A549 (cell line): ENCODE results near the gene ACO2. TPM values are rescaled to one million over a fixed set of nuclear protein-coding genes. Genes with fewer than 3 reads are reported as not detected.

Experiments
- ATAC-seq, 2 experiments: fragments of 200-7000 bp in 1 of 2; fragments of >200 bp in 1 of 2; cut with Nextera tagmentation in 1 of 2; cut with Tn5 transposase in 1 of 2; 3 replicates each; pipeline versions ENCODE4 v1.8.0 to v1.9.1; 2018 to 2020; ENCODE audit warnings: mild to moderate bottlenecking in 1 of 2, moderate library complexity in 1 of 2
- CTCF ChIA-PET: fragments of 300-600 bp; sonication (Branson Sonifier 250); formaldehyde crosslinking; extraction: SDS; loops from one replicate; lab custom pipeline; 2021; ENCODE audit warnings: antibody characterized with exemption, inconsistent platforms; lab: Yijun Ruan, JAX
- POLR2A ChIA-PET: fragments of 350-600 bp; formaldehyde crosslinking; extraction: SDS; loops from one replicate; lab custom pipeline; 2021; ENCODE audit warnings: antibody characterized with exemption, inconsistent platforms; lab: Yijun Ruan, JAX
- DNase-seq, 2 experiments: peaks; one replicate each; pipeline versions ENCODE4 v3.0.0 to v3.0.0-alpha.2; 2011 to 2016; ENCODE audit warnings: low read depth in 1 of 2, low spot score in 1 of 2
- FAIRE-seq: peaks from 2 replicates; lab custom pipeline; 2011; peaks lifted over from hg19 to GRCh38; lab: Jason Lieb, UNC
- H3K27ac ChIP-seq, 2 experiments: fragments of >200 bp; sonication (Bioruptor Twin); formaldehyde crosslinking; 3 replicates each; pipeline ENCODE4 v1.5.1; 2016 to 2017
- H3K4me1 ChIP-seq: fragments of >200 bp; sonication (Bioruptor Twin); formaldehyde crosslinking; 3 replicates; pipeline ENCODE4 v1.6.1; 2016
- H3K4me2 ChIP-seq: fragments of >200 bp; sonication (Bioruptor Twin); formaldehyde crosslinking; 3 replicates; pipeline ENCODE4 v1.6.1; 2016
- H3K4me3 ChIP-seq: fragments of >200 bp; sonication (Bioruptor Twin); formaldehyde crosslinking; 3 replicates; pipeline ENCODE4 v1.5.1; 2016
- H3K9me3 ChIP-seq: fragments of >200 bp; sonication (Bioruptor Twin); formaldehyde crosslinking; 3 replicates; pipeline ENCODE4 v1.6.1; 2016
- BHLHE40 ChIP-seq: IDR thresholded peaks from 2 replicates; pipeline ENCODE4 v1.6.1; 2012; ENCODE audit warnings: low read depth, low read length, inconsistent platforms
- CBX8 ChIP-seq: fragments of 200-600 bp; sonication (generic); IDR thresholded peaks from 2 replicates; pipeline ENCODE4 v1.6.1; 2016
- CEBPB ChIP-seq, 2 experiments: fragments of >200 bp in 1 of 2; sonication (Bioruptor Twin) in 1 of 2; formaldehyde crosslinking in 1 of 2; IDR thresholded peaks; 2 replicates each; pipeline ENCODE4 v1.6.1; 2012 to 2016
- CHD2 ChIP-seq: fragments of 150-350 bp; IDR thresholded peaks from 2 replicates; pipeline ENCODE4 v1.6.1; 2014; ENCODE audit warnings: low read length; ENCODE audit not compliant: partially characterized antibody
- CHD4 ChIP-seq: fragments of 200-600 bp; sonication (generic); IDR thresholded peaks from 2 replicates; pipeline ENCODE4 v1.6.1; 2016; ENCODE audit warnings: antibody characterized with exemption, mild to moderate bottlenecking, borderline replicate concordance
- ELK1 ChIP-seq: fragments of 150-350 bp; IDR thresholded peaks from 2 replicates; pipeline ENCODE4 v1.6.1; 2014; ENCODE audit warnings: low read depth, mild to moderate bottlenecking, low read length
- FOSL2 ChIP-seq, 2 experiments: fragments of 450-650 bp in 1 of 2; fragments of >200 bp in 1 of 2; sonication (Bioruptor Twin) in 1 of 2; formaldehyde crosslinking; IDR thresholded peaks; 2 replicates each; pipeline versions ENCODE4 v1.5.0 to v1.6.1; 2016 to 2020; ENCODE audit warnings: mild to moderate bottlenecking in 1 of 2, moderate library complexity in 1 of 2
- GATA3 ChIP-seq: IDR thresholded peaks from 2 replicates; pipeline ENCODE4 v1.6.1; 2012; ENCODE audit warnings: borderline replicate concordance
- HDAC2 ChIP-seq: fragments of 200-600 bp; sonication (generic); IDR thresholded peaks from 2 replicates; pipeline ENCODE4 v1.6.1; 2016
- HOXB13 ChIP-seq: fragments of 250-450 bp; sonication (Bioruptor Pico); IDR thresholded peaks from 2 replicates; pipeline ENCODE4 v1.5.0; 2020; ENCODE audit warnings: low read depth, mild to moderate bottlenecking, moderate library complexity
- JUN ChIP-seq, 2 experiments: fragments of >200 bp; sonication (Bioruptor Twin); formaldehyde crosslinking; IDR thresholded peaks; 2 replicates in 1 of 2; 3 replicates in 1 of 2; pipeline ENCODE4 v1.6.1; 2016 to 2017
- KDM5A ChIP-seq: fragments of 200-600 bp; sonication (generic); IDR thresholded peaks from 2 replicates; pipeline ENCODE4 v1.6.1; 2016; ENCODE audit warnings: antibody characterized with exemption, mild to moderate bottlenecking
- MAX ChIP-seq: IDR thresholded peaks from 2 replicates; pipeline ENCODE4 v1.6.1; 2012
- MAZ ChIP-seq: fragments of 150-350 bp; IDR thresholded peaks from 2 replicates; pipeline ENCODE4 v1.6.1; 2014; ENCODE audit warnings: antibody characterized with exemption, low read depth, low read length, borderline replicate concordance
- MYC ChIP-seq: IDR thresholded peaks from 2 replicates; pipeline ENCODE4 v1.6.1; 2012; ENCODE audit warnings: mild to moderate bottlenecking, inconsistent platforms, low read length, improper control_type of control experiment, borderline replicate concordance
- NR3C1 ChIP-seq: fragments of >200 bp; sonication (Bioruptor Twin); formaldehyde crosslinking; IDR thresholded peaks from 3 replicates; pipeline ENCODE4 v1.6.1; 2017
- PBX3 ChIP-seq: IDR thresholded peaks from 2 replicates; pipeline ENCODE4 v1.6.1; 2012
- PHF8 ChIP-seq: fragments of 200-600 bp; sonication (generic); IDR thresholded peaks from 2 replicates; pipeline ENCODE4 v1.6.1; 2016; ENCODE audit warnings: low read depth, mild to moderate bottlenecking, antibody characterized with exemption, moderate library complexity, borderline replicate concordance
- POLR2A ChIP-seq: IDR thresholded peaks from 2 replicates; pipeline ENCODE4 v1.6.1; 2012; ENCODE audit warnings: mild to moderate bottlenecking, low read length
- RCOR1 ChIP-seq: fragments of 150-350 bp; IDR thresholded peaks from 2 replicates; pipeline ENCODE4 v1.6.1; 2014; ENCODE audit warnings: antibody characterized with exemption, low read length, low read depth
- RFX5 ChIP-seq: fragments of 450-650 bp; IDR thresholded peaks from 2 replicates; pipeline ENCODE4 v1.7.1; 2014; ENCODE audit warnings: antibody characterized with exemption, mild to moderate bottlenecking, moderate library complexity
- SMC3 ChIP-seq: fragments of >200 bp; sonication (Bioruptor Twin); formaldehyde crosslinking; IDR thresholded peaks from 3 replicates; pipeline ENCODE4 v1.6.1; 2018; ENCODE audit warnings: inconsistent platforms
- TP53 ChIP-seq: fragments of 250-450 bp; sonication (Bioruptor Pico); IDR thresholded peaks from 2 replicates; pipeline ENCODE4 v1.5.0; 2021; ENCODE audit warnings: mild to moderate bottlenecking, moderate library complexity
- ZC3H11A ChIP-seq: fragments of 450-650 bp; IDR thresholded peaks from 2 replicates; pipeline ENCODE4 v1.6.1; 2014; ENCODE audit warnings: antibody characterized with exemption, mild to moderate bottlenecking
- ZFP36 ChIP-seq: fragments of 450-650 bp; IDR thresholded peaks from 2 replicates; pipeline ENCODE4 v1.6.1; 2014; ENCODE audit warnings: borderline replicate concordance; ENCODE audit not compliant: partially characterized antibody
- ZSCAN20 ChIP-seq: fragments of 250-450 bp; sonication (Bioruptor Pico); IDR thresholded peaks from 2 replicates; pipeline ENCODE4 v1.8.0; 2022; ENCODE audit warnings: mild to moderate bottlenecking, moderate library complexity
- WGBS: methylation state at CpG from one replicate; pipeline ENCODE4 v1.1.6; 2017; ENCODE audit errors: missing lambda C conversion rate; 5-methylcytosine and 5-hydroxymethylcytosine counted together
- polyA plus RNA-seq, 4 experiments: library from polyadenylated mRNA; depleted of rRNA in 3 of 4; stranded (reverse); fragments of >200 nt; fragmentation: RNase III in 1 of 4; extraction: RNeasy Plus Mini Kit Qiagen cat#74134 plus additional on column Dnase treatment in 1 of 4; gene quantifications; 2 replicates in 3 of 4; 3 replicates in 1 of 4; pipeline ENCODE4 v1.2.3, GENCODE V29; 2011 to 2017

The ACO2 gene
- polyA plus RNA-seq, 2 of the 4 experiments (the other 2 are of a cell fraction) = 30.7 to 43.7 TPM

- H3K27ac ChIP-seq = peak overlapping the region; percentile 100
- peak overlapping the region; percentile 75 for H3K4me2 ChIP-seq
- CTCF ChIA-PET = interaction anchor here (1.0 to 1.7 kb wide), 5 partner anchors 10 to 85 kb away, joined by 3 to 6 read pairs (median 3); no protein-coding TSS in a partner anchor
- 2% methylated on average over 19 of the region's 63 CpGs for WGBS
- peak in 1 of 2 experiments; percentile 60 for DNase-seq
- peak overlapping the region; percentile 96 for H3K4me3 ChIP-seq
- no peak for FAIRE-seq
- TF ChIP-seq PHF8 = peak; percentile 23; the same call in 1 of the 2 replicates
- peak; percentile 18; the same call in 1 of the 2 replicates for TF ChIP-seq MAX
- no peak for TF ChIP-seq ZFP36
- no peak for TF ChIP-seq NR3C1
- peak; percentile 41; the same call in 1 of the 2 replicates for TF ChIP-seq POLR2A
- no peak for TF ChIP-seq ZC3H11A
- ATAC-seq = peak; percentile 45 to 55
- POLR2A ChIA-PET = interaction anchor here (0.9 to 2.6 kb wide), 17 partner anchors 9 to 496 kb away, joined by 3 to 41 read pairs (median 5); partner anchors contain the start of genes ACO2, PHF5A, RBX1 and TEF
- H3K9me3 ChIP-seq = no peaks in the 10 kb centered on the region
- H3K4me1 ChIP-seq = peaks cover 15% of the 10 kb centered on the region
These were observed 21.3 kb upstream of the ACO2 start for GRCh38 chr22:41447435-41448188.

- peak; percentile 76 to 85 for ATAC-seq
- H3K4me3 ChIP-seq = peak overlapping the region; percentile 96
- H3K4me1 ChIP-seq = peaks cover 10% of the 10 kb centered on the region
- H3K27ac ChIP-seq = peak overlapping the region; percentile 100
- ChIA-PET POLR2A (interaction anchor here (0.6 to 2.4 kb wide), 9 partner anchors 8 to 497 kb away, joined by 3 to 13 read pairs (median 4); partner anchors contain the start of genes ACO2, PHF5A, RBX1 and TEF), CTCF (interaction anchor here (1.0 to 2.6 kb wide), 5 partner anchors 11 to 84 kb away, joined by 3 to 11 read pairs (median 3); no protein-coding TSS in a partner anchor)
- peak overlapping the region; percentile 76 for H3K4me2 ChIP-seq
- 2% methylated on average over 24 of the region's 28 CpGs for WGBS
- FAIRE-seq = no peak
- peak; percentile 87 to 98 for DNase-seq
- TF ChIP-seq JUN (IDR thresholded peaks at IDR 0.05) = peak in 1 of 2 experiments; percentile 67; a peak in 3 of 5 replicates
- TF ChIP-seq CEBPB (IDR thresholded peaks at IDR 0.05) = no peak
- TF ChIP-seq MAZ = peak; percentile 74; the same call in 1 of the 2 replicates
- no peak for TF ChIP-seq ELK1
- peak; percentile 14; the same call in 1 of the 2 replicates for TF ChIP-seq GATA3
- no peak for TF ChIP-seq CBX8
- no peak for TF ChIP-seq KDM5A
- peak; percentile 38; the same call in 1 of the 2 replicates for TF ChIP-seq BHLHE40
- TF ChIP-seq MAX = peak; percentile 78
- TF ChIP-seq MYC = peak; percentile 73; the same call in 1 of the 2 replicates
- TF ChIP-seq HOXB13 (CRISPR knock-in tag) = no peak
- TF ChIP-seq FOSL2 (IDR thresholded peaks at IDR 0.05) = no peak
- TF ChIP-seq FOSL2 (CRISPR knock-in tag; IDR thresholded peaks at IDR 0.05) = peak; percentile 38
- TF ChIP-seq CHD4 = no peak
- no peak for TF ChIP-seq ZSCAN20 (CRISPR knock-in tag)
- TF ChIP-seq PBX3 = peak; percentile 33; the same call in 1 of the 2 replicates
- TF ChIP-seq RFX5 = peak; percentile 98
- no peak for TF ChIP-seq HDAC2
- TF ChIP-seq RCOR1 = no peak
- no peak for TF ChIP-seq SMC3
- peak; percentile 49 for TF ChIP-seq CHD2
- no peak for TF ChIP-seq TP53 (CRISPR knock-in tag)
- H3K9me3 ChIP-seq = no peaks in the 10 kb centered on the region
These were observed 20.6 kb upstream of the ACO2 start for GRCh38 chr22:41448189-41448808.
